GM06990 (cell line): ENCODE measurements around the gene OR2F2.

Source experiments
- DNase-seq: peaks from one replicate; pipeline ENCODE4 v3.0.0-alpha.2; 2011; ENCODE audit not compliant: insufficient read length; ENCODE audit errors: extremely low read depth
- H3K27me3 ChIP-seq: replicated peaks from 2 replicates; pipeline ENCODE4 v1.6.0; 2011; ENCODE audit warnings: low read length; ENCODE audit not compliant: control insufficient read depth, insufficient read depth
- H3K36me3 ChIP-seq: 2 replicates; pipeline ENCODE4 v1.5.1; 2011; ENCODE audit warnings: low read length; ENCODE audit not compliant: control insufficient read depth, insufficient read depth
- H3K4me3 ChIP-seq: replicated peaks from 2 replicates; pipeline ENCODE4 v1.5.1; 2011; ENCODE audit warnings: low read depth, mild to moderate bottlenecking, control low read depth, low read length
- CTCF ChIP-seq: IDR thresholded peaks from 2 replicates; pipeline ENCODE4 v1.5.1; 2011; ENCODE audit warnings: low read length, control low read depth, mild to moderate bottlenecking, inconsistent platforms; ENCODE audit not compliant: insufficient read depth, poor library complexity, severe bottlenecking

Gene OR2F2

DNA sequence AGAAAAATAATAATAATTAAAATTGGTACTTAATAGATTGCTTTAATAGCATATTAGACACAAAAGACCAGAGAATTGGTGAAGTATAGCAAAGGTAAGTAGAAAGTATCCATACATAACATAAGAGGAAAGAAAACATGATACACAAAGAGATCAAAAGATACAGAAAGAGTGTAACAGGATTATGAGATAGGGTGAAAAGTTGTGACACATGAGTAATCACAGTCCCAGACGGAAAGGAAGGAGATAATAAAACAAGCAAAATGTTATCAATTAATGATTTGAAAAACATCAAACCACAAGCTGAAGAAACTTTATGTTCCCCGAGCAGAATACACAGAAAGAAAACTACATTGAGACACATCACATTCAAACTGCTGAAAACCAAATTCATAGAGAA is 43.6 kb upstream of the OR2F2 start:
- no peaks in the 10 kb centered on the region for H3K27me3 ChIP-seq
- no peaks in the 10 kb centered on the region for H3K36me3 ChIP-seq
- H3K4me3 ChIP-seq = no peak overlapping the region
- no peak for TF ChIP-seq CTCF
- DNase-seq = no peak

DNA sequence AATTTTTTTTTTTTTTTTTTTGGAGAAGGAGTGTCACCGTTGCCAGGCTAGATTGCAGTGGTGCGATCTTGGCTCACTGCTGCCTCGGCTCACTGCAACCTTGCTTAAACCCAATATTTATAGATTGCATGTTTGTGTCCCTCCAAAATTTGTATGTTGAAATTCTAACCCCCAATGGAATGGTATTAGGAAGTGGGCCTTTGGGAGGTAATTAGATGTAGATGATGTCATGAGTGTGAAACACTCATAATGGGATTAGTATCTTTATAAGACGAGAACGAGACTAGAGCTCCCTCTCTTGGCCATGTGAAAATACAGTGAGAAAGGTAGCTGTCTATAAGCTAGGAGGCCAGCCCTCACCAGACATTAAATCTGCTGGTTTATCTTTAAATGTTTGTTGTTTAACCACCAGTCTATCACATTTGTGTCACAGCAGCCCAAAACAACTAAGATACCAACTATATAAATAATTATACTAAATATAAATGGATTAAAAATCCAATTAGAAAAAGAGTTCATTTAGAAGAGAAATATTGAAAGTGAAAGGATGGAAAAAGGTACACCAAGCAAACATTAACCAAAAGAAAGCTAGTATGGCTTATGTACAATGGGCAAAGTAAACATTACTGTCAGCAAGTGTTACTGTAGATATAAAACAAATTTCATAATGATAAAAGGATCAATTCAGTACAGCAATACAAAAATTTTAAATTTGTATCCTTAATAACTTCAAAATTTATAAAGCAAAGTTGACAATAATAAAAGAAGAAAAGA is 42.3 kb upstream of the OR2F2 start:
- no peak for DNase-seq
- Histone ChIP-seq H3K4me3 (no peak overlapping the region), H3K27me3 (no peaks in the 10 kb centered on the region), H3K36me3 (no peaks in the 10 kb centered on the region)
- peak; percentile 73 for TF ChIP-seq CTCF

- no peak for TF ChIP-seq CTCF
- Histone ChIP-seq H3K4me3 (no peak overlapping the region), H3K27me3 (no peaks in the 10 kb centered on the region), H3K36me3 (no peaks in the 10 kb centered on the region)
- DNase-seq = no peak
These were observed 38.4 kb upstream of the OR2F2 start for GRCh38 chr7:143896667-143897066.

DNA sequence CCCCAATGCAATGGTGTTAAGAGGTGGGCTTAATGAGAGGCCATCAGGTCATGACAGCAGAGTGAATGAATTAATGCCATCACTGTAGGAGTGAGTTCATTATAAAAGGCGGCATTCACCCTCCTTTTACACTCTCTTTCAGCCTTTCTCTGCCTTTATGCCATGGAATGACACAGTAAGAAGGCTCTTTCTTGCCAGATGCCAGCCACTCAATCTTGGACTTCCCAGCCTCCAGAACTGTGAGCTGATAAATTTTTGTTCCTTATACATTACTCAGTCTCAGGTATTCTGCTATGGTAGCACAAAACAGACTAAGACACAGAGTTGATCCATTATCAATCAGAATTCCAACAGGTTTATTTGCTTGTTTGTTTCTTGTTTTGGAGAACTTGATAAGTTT is 36.2 kb upstream of the OR2F2 start:
- no peak for DNase-seq
- Histone ChIP-seq H3K36me3 (no peaks in the 10 kb centered on the region), H3K27me3 (no peaks in the 10 kb centered on the region), H3K4me3 (no peak overlapping the region)
- TF ChIP-seq CTCF = no peak

DNA sequence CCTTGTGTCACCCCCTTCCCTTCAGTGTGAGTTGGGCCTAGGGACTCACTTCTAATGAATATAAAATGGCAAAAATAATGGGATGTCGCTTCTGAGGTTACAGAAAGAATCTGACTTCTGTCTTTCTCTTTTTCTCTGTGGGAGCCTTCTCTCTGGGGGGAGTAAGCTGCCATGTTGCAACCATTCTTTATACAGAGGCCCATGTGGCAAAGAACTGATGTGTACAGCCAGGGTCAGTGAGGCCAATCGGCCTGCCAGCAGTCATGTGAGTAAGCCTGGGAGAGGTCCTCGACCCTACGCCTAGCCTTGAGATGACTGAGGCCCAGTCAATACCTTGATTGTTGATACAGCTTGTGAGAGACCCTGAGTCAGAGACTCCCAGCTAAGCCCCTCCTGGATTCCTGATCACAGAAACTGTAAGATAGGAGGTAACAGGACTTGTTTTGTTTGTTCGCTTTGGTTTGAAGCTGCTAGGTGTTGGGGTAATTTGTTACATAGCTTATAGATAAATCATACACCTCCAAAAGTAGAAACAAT is 34.7 kb upstream of the OR2F2 start:
- Histone ChIP-seq H3K27me3 (no peaks in the 10 kb centered on the region), H3K36me3 (no peaks in the 10 kb centered on the region), H3K4me3 (no peak overlapping the region)
- no peak for DNase-seq
- TF ChIP-seq CTCF = no peak
